Measurements from ENCODE around the gene SPRED2.

SPRED2 gene

GRCh38 chr2:65366595-65367125 is 65.7 kb downstream of the SPRED2 start:
- DNase-seq (ENCODE audit: low read depth, low spot score): peak; percentile 88

GRCh38 chr2:65364986-65365733 is 67.2 kb downstream of the SPRED2 start:
- no peak for DNase-seq (ENCODE audit: low read depth, low spot score)

GRCh38 chr2:65363879-65364666 is 68.3 kb downstream of the SPRED2 start:
- DNase-seq (ENCODE audit: low read depth, low spot score): no peak

GRCh38 chr2:65361623-65362022 is 70.8 kb downstream of the SPRED2 start:
- no peak for DNase-seq (ENCODE audit: low read depth, low spot score)

- no peak for DNase-seq (ENCODE audit: low read depth, low spot score)
Measured at GRCh38 chr2:65360441-65360840, 72.0 kb downstream of the SPRED2 start.

- no peak for DNase-seq (ENCODE audit: low read depth, low spot score)
Measured at GRCh38 chr2:65358678-65359400, 73.6 kb downstream of the SPRED2 start.

GRCh38 chr2:65357959-65358294 is 74.5 kb downstream of the SPRED2 start:
- DNase-seq (ENCODE audit: low read depth, low spot score): no peak

- DNase-seq (ENCODE audit: low read depth, low spot score): no peak
Measured at GRCh38 chr2:65357095-65357958, 75.1 kb downstream of the SPRED2 start.

GRCh38 chr2:65355186-65355831 is 77.1 kb downstream of the SPRED2 start:
- DNase-seq (ENCODE audit: low read depth, low spot score): no peak

- DNase-seq (ENCODE audit: low read depth, low spot score): no peak
Measured at GRCh38 chr2:65354773-65355172, 77.6 kb downstream of the SPRED2 start.

GRCh38 chr2:65353927-65354326 is 78.5 kb downstream of the SPRED2 start:
- no peak for DNase-seq (ENCODE audit: low read depth, low spot score)

- no peak for DNase-seq (ENCODE audit: low read depth, low spot score)
Measured at GRCh38 chr2:65353046-65353445, 79.4 kb downstream of the SPRED2 start.

- no peak for DNase-seq (ENCODE audit: low read depth, low spot score)
Measured at GRCh38 chr2:65351948-65352595, 80.3 kb downstream of the SPRED2 start.

- no peak for DNase-seq (ENCODE audit: low read depth, low spot score)
Measured at GRCh38 chr2:65351234-65351947, 81.0 kb downstream of the SPRED2 start.

- DNase-seq (ENCODE audit: low read depth, low spot score): no peak
Measured at GRCh38 chr2:65350651-65351056, 81.7 kb downstream of the SPRED2 start.

GRCh38 chr2:65349863-65350262 is 82.5 kb downstream of the SPRED2 start:
- DNase-seq (ENCODE audit: low read depth, low spot score): peak; percentile 73

- no peak for DNase-seq (ENCODE audit: low read depth, low spot score)
Measured at GRCh38 chr2:65347913-65348312, 84.5 kb downstream of the SPRED2 start.

- DNase-seq (ENCODE audit: low read depth, low spot score): no peak
Measured at GRCh38 chr2:65345631-65346030, 86.8 kb downstream of the SPRED2 start.

GRCh38 chr2:65344689-65345088 is 87.7 kb downstream of the SPRED2 start:
- DNase-seq (ENCODE audit: low read depth, low spot score): no peak

- no peak for DNase-seq (ENCODE audit: low read depth, low spot score)
Measured at GRCh38 chr2:65344182-65344581, 88.2 kb downstream of the SPRED2 start.

Data from smooth muscle cell of the brain vasculature (primary cell).